Activated T-helper 1 cell treated with anti-CD3 and anti-CD28 coated beads, Interleukin-12 subunit alpha, Interleukin-12 subunit beta, Interleukin-2, Interleukin-4 antibody, amounts not matched to agents 30 ng/mL and 10 ng/mL and 1 ng/mL, durations not matched to agents 14 hours and 24 hours and 36 hours (primary cell): ENCODE results near the gene NPHP3. TPM values are rescaled to one million over a fixed set of nuclear protein-coding genes. Genes with fewer than 3 reads are reported as not detected.

ENCODE experiments used
- DNase-seq: peaks from one replicate; pipeline ENCODE4 v3.0.0; 2021; ENCODE audit warnings: low spot score
- H3K27ac Mint-ChIP-seq: one replicate; pipeline ENCODE4 v1.8.0; 2021; ENCODE audit warnings: mild to moderate bottlenecking, mixed read lengths
- H3K27me3 Mint-ChIP-seq: one replicate; pipeline ENCODE4 v1.8.0; 2022; ENCODE audit warnings: mild to moderate bottlenecking, moderate library complexity, mixed read lengths; ENCODE audit not compliant: insufficient read depth
- H3K36me3 Mint-ChIP-seq: one replicate; pipeline ENCODE4 v1.8.0; 2021; ENCODE audit warnings: low read depth, mixed read lengths
- H3K4me1 Mint-ChIP-seq: one replicate; pipeline ENCODE4 v1.8.0; 2021; ENCODE audit warnings: low read depth, mixed read lengths
- H3K4me3 Mint-ChIP-seq: one replicate; pipeline ENCODE4 v1.8.0; 2021; ENCODE audit warnings: mild to moderate bottlenecking, moderate library complexity, mixed read lengths
- H3K9me3 Mint-ChIP-seq: one replicate; pipeline ENCODE4 v1.8.0; 2021; ENCODE audit warnings: mixed read lengths
- intact Hi-C: fragments of 100-400 bp; cut with micrococcal nuclease; formaldehyde crosslinking; loops from one replicate; pipeline ENCODE4 v1.15.1; 2024
- total RNA-seq: library from RNA; stranded (reverse); gene quantifications from 2 replicates; pipeline ENCODE4 v1.2.3, GENCODE V29; 2022

NPHP3 gene
- total RNA-seq, 1 donor from 2014 or later, result 17.0 TPM

DNA sequence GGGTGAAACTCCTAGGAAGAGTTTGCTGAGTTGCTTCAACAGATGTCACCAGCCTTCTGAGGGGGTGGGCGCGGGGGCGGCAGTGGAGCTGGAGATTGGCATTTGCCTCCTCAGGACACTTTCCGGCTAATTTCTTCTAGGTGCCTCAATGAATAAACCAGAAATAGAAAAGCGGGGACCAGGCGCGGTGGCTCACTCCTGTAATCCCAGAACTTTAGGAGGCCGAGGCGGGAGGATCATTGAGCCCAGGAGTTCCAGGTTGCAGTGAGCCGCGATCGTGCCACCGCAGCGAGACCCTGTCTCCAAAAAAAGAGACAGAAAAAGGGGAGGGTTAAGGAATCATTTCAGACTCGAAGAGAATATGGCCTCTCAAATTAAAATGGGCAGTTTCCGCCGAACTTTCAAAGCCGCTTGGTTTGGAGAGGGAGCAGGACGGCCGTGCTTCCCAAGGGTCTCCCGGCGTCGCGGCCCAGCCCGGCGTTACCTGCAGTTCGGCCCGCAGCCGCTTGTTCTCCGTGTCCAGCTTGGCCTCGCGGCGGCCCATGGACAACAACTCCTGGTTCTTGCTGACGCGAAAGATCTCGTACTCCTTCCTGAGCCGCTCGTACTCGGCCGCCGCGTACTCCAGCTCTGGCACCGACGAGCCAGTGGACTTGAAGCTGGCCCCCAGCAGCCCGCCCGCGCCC lies 587 bp downstream of the NPHP3 start:
- H3K4me3 Mint-ChIP-seq, result peak overlapping the region; percentile 95
- H3K27ac Mint-ChIP-seq, result peak overlapping the region; percentile 91
- H3K9me3 Mint-ChIP-seq, result no peaks in the 10 kb centered on the region
- H3K36me3 Mint-ChIP-seq, result peaks cover 17% of the 10 kb centered on the region
- H3K27me3 Mint-ChIP-seq, result no peaks in the 10 kb centered on the region
- peaks cover 36% of the 10 kb centered on the region for H3K4me1 Mint-ChIP-seq
- intact Hi-C loops, result loop anchor here (1.0 to 10.0 kb wide), 12 partner anchors 61 to 1765 kb away; partner anchors contain the start of genes CDV3, CEP63, DNAJC13 and MRPL3
- no peak for DNase-seq

DNA sequence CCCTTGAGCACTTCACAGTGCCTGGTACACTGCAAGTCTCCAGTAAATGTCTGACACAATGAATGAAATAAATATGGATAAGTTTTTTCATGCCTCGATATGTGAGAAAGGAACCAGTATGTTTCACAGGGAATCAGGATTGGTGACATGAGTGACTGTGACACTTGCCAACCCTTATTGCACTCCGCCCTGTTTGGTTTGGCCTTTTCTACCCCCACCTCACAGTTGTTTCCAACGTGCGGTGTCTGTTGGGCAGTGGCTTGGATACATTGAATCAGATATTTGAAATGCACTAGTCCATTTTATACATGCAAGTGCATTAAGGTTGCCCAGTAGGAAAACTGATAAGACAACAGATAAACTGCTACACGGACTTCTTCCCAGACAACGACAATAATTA lies 2.0 kb downstream of the NPHP3 start:
- Mint-ChIP-seq H3K36me3 (peaks cover 21% of the 10 kb centered on the region), H3K4me1 (peaks cover 36% of the 10 kb centered on the region), H3K27ac (no peak overlapping the region), H3K27me3 (no peaks in the 10 kb centered on the region), H3K4me3 (peak overlapping the region; percentile 95), H3K9me3 (no peaks in the 10 kb centered on the region)
- intact Hi-C loops, result loop anchor here (5.0 to 10.0 kb wide), 3 partner anchors 368 to 1495 kb away; no protein-coding TSS in a partner anchor
- no peak for DNase-seq

DNA sequence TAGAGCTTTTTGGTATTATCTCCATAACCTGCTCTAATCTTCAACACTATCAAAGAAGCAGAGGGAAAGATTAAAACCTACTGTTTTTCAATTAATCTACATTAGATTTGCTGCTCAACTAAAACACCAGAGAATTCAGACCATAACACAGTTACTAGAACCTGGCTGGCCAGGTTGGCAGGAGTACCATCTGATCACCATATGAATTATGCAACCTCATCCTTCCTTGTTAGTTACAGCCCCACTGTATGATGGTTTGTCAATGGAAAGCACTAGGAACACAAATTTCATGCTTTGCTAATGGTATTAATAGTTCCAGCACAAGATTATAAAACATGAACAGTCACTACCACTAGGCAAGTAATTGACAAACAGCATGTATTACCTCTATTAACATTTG lies 5.8 kb downstream of the NPHP3 start:
- H3K36me3 Mint-ChIP-seq, result peaks cover 25% of the 10 kb centered on the region
- no peaks in the 10 kb centered on the region for H3K9me3 Mint-ChIP-seq
- H3K4me1 Mint-ChIP-seq, result peaks cover 22% of the 10 kb centered on the region
- no peak overlapping the region for H3K27ac Mint-ChIP-seq
- no peak for DNase-seq
- intact Hi-C loops, result no loop called here
- no peak overlapping the region for H3K4me3 Mint-ChIP-seq
- H3K27me3 Mint-ChIP-seq, result no peaks in the 10 kb centered on the region

DNA sequence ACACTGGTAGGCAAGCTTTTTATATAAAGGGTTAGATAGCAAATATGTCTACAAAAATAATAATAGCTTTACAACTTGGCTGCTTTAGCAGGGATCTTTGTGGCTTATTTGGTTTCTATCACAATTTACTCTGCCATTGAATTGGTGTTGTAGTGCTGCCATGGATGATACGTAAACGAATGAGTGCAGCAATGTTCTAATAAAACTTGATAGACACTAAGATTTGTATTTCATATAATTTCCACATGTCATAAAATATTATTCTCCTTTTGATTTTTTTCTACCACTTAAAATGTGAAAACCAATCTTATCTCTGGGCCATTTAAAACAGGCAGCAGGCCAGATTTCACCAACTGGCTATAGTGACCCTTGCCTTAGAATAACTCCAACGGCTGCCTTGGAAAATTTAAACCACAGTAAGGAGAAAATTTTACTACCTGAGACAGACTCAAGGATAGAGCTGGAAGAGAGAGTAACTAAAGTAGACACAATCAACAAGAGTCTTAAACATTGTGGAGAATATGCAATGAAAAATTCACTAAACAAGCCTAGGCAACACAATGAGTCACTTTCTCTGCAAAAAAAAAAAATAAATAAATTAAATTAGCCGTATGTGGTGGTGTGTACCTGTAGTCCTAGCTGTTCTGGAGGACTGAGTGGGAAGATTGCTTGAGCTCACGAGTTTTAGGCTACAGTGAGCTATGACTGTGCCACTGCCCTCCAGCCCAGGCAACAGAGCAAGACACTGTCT lies 8.1 kb downstream of the NPHP3 start:
- intact Hi-C loops, result no loop called here
- DNase-seq, result no peak
- peaks cover 23% of the 10 kb centered on the region for H3K36me3 Mint-ChIP-seq
- no peak overlapping the region for H3K27ac Mint-ChIP-seq
- H3K4me3 Mint-ChIP-seq, result no peak overlapping the region
- peaks cover 7% of the 10 kb centered on the region for H3K4me1 Mint-ChIP-seq
- no peaks in the 10 kb centered on the region for H3K27me3 Mint-ChIP-seq
- H3K9me3 Mint-ChIP-seq, result no peaks in the 10 kb centered on the region

DNA sequence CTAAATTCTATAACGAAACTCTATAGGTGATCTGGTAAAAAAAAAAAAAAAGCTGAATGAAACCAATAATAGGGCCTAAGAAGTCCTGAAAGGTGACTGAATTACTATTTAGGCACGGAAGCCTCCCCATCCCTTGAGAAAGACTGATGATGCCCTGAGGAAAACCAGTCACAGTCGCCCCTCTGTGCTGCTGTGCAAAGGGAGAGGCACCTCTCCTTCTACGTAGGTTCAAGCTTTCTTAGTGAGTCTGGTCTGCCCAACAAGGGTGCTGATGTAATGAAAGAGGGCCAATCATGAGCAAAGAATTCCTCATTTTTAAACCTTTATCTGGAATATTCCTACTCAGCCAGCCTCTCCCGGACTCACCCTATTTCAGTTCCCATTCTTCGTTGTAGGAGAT lies 11.9 kb downstream of the NPHP3 start:
- no peak overlapping the region for H3K27ac Mint-ChIP-seq
- intact Hi-C loops, result no loop called here
- H3K9me3 Mint-ChIP-seq, result no peaks in the 10 kb centered on the region
- no peaks in the 10 kb centered on the region for H3K27me3 Mint-ChIP-seq
- H3K4me1 Mint-ChIP-seq, result no peaks in the 10 kb centered on the region
- DNase-seq, result no peak
- H3K36me3 Mint-ChIP-seq, result peaks cover 26% of the 10 kb centered on the region
- H3K4me3 Mint-ChIP-seq, result no peak overlapping the region

DNA sequence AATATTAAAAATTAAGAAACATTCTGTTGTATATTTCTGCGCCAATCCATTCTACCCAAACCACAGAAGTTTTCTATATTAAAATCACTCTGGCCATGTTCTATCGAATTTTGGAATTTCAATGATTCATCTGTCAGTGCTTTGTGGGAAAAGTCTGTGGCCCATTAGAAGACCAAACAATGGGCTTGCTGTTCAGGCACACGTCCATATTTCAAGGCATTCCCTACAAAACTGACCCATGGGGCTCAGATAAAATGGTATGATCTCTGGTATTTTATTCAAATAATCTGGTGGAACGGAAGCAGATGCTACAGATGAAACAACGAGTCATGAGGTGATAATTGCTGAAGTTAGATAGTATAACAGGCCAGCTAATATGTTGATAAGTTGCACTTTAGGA lies 12.4 kb downstream of the NPHP3 start:
- no peak for DNase-seq
- Mint-ChIP-seq H3K27me3 (no peaks in the 10 kb centered on the region), H3K4me3 (no peak overlapping the region), H3K9me3 (no peaks in the 10 kb centered on the region), H3K36me3 (peaks cover 28% of the 10 kb centered on the region), H3K27ac (no peak overlapping the region), H3K4me1 (no peaks in the 10 kb centered on the region)
- intact Hi-C loops, result no loop called here

DNA sequence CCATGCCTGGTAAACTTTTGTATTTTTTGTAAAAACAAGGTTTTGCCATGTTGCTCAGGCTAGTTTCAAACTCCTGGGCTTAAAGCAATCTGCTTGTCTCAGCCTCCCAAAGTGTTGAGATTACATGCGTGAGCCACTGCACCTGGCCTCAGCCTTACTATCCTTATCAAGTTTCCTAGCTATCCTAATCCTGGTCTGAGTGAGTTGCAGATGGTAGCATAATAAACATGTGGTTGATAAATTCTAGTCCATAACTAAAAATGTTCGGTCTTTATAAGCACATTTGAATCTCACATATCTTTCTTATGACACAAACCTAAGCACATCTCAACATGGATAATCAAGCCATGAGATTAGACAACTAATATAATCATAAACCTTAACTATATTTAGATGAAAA lies 18.5 kb downstream of the NPHP3 start:
- Mint-ChIP-seq H3K4me1 (no peaks in the 10 kb centered on the region), H3K27ac (no peak overlapping the region), H3K9me3 (no peaks in the 10 kb centered on the region), H3K36me3 (peaks cover 40% of the 10 kb centered on the region), H3K27me3 (no peaks in the 10 kb centered on the region), H3K4me3 (no peak overlapping the region)
- no peak for DNase-seq
- intact Hi-C loops, result no loop called here

DNA sequence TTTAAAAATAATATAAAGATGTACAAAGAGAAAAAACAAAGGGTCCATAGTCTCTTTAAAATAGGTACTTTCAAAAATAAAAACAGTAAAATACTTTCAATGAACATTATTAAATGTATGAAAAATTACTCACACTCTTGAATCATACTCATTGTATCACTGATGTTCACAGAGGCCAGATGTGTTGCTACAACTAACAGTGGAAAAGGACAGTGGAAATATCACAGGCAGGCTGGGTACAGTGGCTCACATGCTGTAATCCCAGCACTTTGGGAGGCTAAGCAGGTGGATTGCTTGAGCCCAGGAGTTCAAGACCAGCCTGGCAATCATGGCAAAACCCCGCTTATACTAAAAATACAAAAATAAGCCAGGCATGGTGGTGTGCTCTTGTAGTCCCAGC lies 26.8 kb downstream of the NPHP3 start:
- no peak for DNase-seq
- no peak overlapping the region for H3K4me3 Mint-ChIP-seq
- no peak overlapping the region for H3K27ac Mint-ChIP-seq
- H3K4me1 Mint-ChIP-seq, result no peaks in the 10 kb centered on the region
- H3K27me3 Mint-ChIP-seq, result no peaks in the 10 kb centered on the region
- peaks cover 22% of the 10 kb centered on the region for H3K36me3 Mint-ChIP-seq
- no peaks in the 10 kb centered on the region for H3K9me3 Mint-ChIP-seq
- intact Hi-C loops, result no loop called here

DNA sequence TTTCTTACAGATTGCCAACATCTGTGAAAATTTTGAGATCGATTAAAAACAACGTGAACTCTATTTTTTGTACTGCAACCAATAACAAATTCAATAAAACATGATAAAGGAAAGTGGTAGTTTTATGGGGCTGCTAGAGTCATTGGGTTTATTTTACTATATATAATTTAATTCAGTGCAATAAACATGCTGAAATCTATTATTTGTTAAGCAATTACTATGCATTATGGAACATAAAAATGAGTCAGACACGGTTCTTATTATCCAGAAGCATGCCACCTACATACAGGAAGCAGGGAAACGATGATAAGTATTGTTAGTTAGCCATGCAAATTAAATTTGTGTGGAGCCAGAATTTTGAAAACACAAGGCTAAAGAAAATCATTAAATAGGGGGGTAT lies 27.2 kb downstream of the NPHP3 start:
- H3K4me3 Mint-ChIP-seq, result no peak overlapping the region
- no peak overlapping the region for H3K27ac Mint-ChIP-seq
- no peaks in the 10 kb centered on the region for H3K9me3 Mint-ChIP-seq
- intact Hi-C loops, result no loop called here
- H3K4me1 Mint-ChIP-seq, result no peaks in the 10 kb centered on the region
- H3K27me3 Mint-ChIP-seq, result no peaks in the 10 kb centered on the region
- H3K36me3 Mint-ChIP-seq, result peaks cover 24% of the 10 kb centered on the region
- no peak for DNase-seq

DNA sequence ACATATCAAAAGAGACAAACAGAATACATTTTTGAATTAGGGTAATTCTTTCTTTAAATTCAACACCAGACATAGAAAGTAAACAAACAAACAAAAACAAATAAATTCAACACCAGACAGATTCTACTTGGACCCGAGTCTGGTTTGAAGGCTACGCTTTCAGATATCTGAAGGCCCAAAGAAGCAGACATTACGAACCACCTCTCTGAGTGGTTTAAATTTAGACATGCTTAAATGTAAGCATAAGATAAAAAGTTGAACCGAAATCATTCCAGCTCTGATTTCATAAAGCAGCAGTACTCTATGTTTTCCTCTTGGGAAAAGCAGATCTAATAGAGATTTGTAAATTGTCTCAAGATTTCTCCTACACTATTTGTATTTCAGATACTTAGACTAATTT lies 32.2 kb downstream of the NPHP3 start:
- no peaks in the 10 kb centered on the region for H3K9me3 Mint-ChIP-seq
- H3K27me3 Mint-ChIP-seq, result no peaks in the 10 kb centered on the region
- no peaks in the 10 kb centered on the region for H3K4me1 Mint-ChIP-seq
- H3K4me3 Mint-ChIP-seq, result no peak overlapping the region
- DNase-seq, result no peak
- peaks cover 27% of the 10 kb centered on the region for H3K36me3 Mint-ChIP-seq
- intact Hi-C loops, result no loop called here
- H3K27ac Mint-ChIP-seq, result no peak overlapping the region

DNA sequence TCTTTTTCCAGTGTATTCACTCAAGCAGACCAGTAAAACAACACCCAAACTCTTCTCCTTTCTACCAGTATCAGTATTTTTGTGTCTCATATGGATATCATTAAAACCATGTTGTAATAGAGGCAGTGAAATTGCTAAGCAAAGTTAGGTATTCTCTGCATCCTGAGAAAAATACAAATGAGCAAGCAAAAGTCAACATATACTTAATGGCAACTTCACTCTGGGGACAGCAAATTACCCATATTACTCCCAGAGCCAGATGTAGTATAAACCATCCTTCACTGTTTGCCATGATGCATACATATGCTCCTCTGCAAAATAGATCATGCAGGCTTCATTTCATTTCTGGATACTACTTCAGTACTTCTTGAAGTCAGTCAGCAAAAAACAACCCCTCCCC lies 40.0 kb downstream of the NPHP3 start:
- no peak for DNase-seq
- intact Hi-C loops, result no loop called here
- Mint-ChIP-seq H3K36me3 (peaks cover 18% of the 10 kb centered on the region), H3K4me1 (no peaks in the 10 kb centered on the region), H3K4me3 (no peak overlapping the region), H3K27ac (no peak overlapping the region), H3K9me3 (no peaks in the 10 kb centered on the region), H3K27me3 (no peaks in the 10 kb centered on the region)

DNA sequence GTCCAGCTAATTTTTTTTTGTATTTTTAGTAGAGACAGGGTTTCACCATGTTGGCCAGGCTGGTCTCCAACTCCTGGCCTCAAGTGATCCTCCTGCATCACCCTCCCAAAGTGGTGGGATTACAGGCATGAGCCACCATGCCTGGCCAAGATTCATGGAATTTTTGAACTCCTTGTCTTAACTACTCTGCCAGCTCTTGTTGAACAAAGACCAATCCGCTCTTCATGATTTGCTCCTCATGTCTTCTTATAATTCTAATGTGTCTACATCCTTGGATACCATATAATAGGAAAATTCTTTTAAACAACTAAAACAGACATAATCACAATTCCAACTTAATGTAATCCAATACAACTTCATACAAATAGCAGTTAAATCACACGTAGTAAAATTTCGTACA lies 40.8 kb downstream of the NPHP3 start:
- no peaks in the 10 kb centered on the region for H3K4me1 Mint-ChIP-seq
- H3K4me3 Mint-ChIP-seq, result no peak overlapping the region
- H3K9me3 Mint-ChIP-seq, result no peaks in the 10 kb centered on the region
- H3K27ac Mint-ChIP-seq, result no peak overlapping the region
- H3K36me3 Mint-ChIP-seq, result peaks cover 24% of the 10 kb centered on the region
- no peaks in the 10 kb centered on the region for H3K27me3 Mint-ChIP-seq
- intact Hi-C loops, result no loop called here
- no peak for DNase-seq

DNA sequence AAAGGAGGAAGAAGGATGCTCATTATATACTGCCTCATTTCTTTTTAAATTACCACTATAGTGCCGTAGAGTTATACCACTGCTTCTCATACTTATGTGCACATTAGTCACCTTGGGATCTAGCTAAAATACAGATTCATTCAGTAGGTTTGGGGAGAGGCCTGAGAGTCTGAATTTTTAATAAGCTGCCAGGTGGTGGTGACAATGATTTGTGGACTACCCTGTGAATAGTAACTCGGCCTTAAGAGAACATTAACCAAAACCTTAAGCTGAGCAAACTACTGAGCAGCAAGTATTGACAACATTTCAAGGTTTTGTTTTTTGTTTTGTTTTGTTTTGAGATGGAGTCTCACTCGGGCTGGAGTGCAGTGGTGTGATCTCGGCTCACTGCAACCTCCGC lies 42.3 kb downstream of the NPHP3 start:
- H3K36me3 Mint-ChIP-seq, result peaks cover 29% of the 10 kb centered on the region
- H3K4me3 Mint-ChIP-seq, result no peak overlapping the region
- H3K9me3 Mint-ChIP-seq, result no peaks in the 10 kb centered on the region
- intact Hi-C loops, result no loop called here
- no peaks in the 10 kb centered on the region for H3K27me3 Mint-ChIP-seq
- no peak overlapping the region for H3K27ac Mint-ChIP-seq
- H3K4me1 Mint-ChIP-seq, result no peaks in the 10 kb centered on the region
- DNase-seq, result no peak
